HEK293T (cell line): ENCODE measurements around the gene KCNMA1.

Experiments used
- ARNT ChIP-seq: fragments of 450-650 bp; IDR thresholded peaks from 2 replicates; pipeline ENCODE4 v1.6.1; 2017; ENCODE audit warnings: mild to moderate bottlenecking
- ELF4 ChIP-seq: fragments of 450-650 bp; IDR thresholded peaks from 2 replicates; pipeline ENCODE4 v1.6.1; 2017; ENCODE audit warnings: antibody characterized with exemption
- FOXK2 ChIP-seq: fragments of 450-650 bp; IDR thresholded peaks from 2 replicates; pipeline ENCODE4 v1.6.1; 2016; ENCODE audit warnings: mild to moderate bottlenecking
- HDGF ChIP-seq: fragments of 450-650 bp; IDR thresholded peaks from 2 replicates; pipeline ENCODE4 v1.6.1; 2017; ENCODE audit warnings: antibody characterized with exemption, borderline replicate concordance
- L3MBTL2 ChIP-seq: fragments of 450-650 bp; conservative IDR thresholded peaks from 2 replicates; pipeline ENCODE4 v1.6.1; 2016; ENCODE audit warnings: mild to moderate bottlenecking
- LEF1 ChIP-seq: fragments of 450-650 bp; IDR thresholded peaks from 2 replicates; pipeline ENCODE4 v1.6.1; 2017; ENCODE audit warnings: mild to moderate bottlenecking, borderline replicate concordance
- SP1 ChIP-seq: fragments of 450-650 bp; IDR thresholded peaks from 2 replicates; pipeline ENCODE4 v1.6.1; 2017
- SUZ12 ChIP-seq: fragments of 450-650 bp; IDR thresholded peaks from 2 replicates; pipeline ENCODE4 v1.6.1; 2016; ENCODE audit warnings: mild to moderate bottlenecking
- TF ChIP-seq, protein P1 (sequence below): fragments of 450-650 bp; IDR thresholded peaks from 2 replicates; pipeline ENCODE4 v1.6.1; 2016

DNA sequence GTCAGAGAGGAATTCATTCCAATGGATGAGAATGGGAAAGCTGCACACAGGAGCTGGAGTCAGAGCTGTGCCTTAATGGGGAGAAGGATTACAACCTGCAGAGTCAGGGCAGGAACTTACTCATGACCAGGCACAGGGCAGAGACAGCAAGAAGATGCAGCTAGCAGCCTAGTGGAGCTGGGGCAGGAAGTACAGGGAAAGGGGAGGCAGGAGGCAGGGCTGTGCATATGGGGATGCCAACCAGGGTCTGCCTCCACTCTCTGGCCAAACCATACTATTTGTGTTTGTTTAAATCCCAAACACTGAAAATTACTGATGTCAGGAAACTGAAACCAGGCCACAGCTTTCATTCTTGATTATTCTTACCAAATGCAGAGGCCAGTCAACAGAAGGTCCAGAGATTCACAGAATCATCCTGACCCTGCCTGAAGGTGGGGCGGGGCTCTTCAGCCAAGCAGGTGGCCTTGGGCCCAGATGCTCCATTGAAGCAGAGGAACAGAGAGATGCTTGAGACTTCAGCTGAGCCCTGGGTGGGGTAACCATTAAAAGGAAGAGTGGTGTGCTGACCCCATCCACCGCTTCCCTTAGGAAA, 461.9 kb downstream of the KCNMA1 start:
- TF ChIP-seq ELF4 (no peak), FOXK2 (no peak), HDGF (no peak), LEF1 (no peak), L3MBTL2 (no peak), SUZ12 (no peak), ARNT (no peak), SP1 (no peak)
- TF ChIP-seq, protein P1, sequence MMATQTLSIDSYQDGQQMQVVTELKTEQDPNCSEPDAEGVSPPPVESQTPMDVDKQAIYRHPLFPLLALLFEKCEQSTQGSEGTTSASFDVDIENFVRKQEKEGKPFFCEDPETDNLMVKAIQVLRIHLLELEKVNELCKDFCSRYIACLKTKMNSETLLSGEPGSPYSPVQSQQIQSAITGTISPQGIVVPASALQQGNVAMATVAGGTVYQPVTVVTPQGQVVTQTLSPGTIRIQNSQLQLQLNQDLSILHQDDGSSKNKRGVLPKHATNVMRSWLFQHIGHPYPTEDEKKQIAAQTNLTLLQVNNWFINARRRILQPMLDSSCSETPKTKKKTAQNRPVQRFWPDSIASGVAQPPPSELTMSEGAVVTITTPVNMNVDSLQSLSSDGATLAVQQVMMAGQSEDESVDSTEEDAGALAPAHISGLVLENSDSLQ: no peak
